Activated gamma-delta T cell (primary cell): ENCODE results near the gene FGFR4.

ENCODE experiments used
- DNase-seq: peaks from one replicate; lab custom pipeline; 2025; lab: John Stamatoyannopoulos, UW

FGFR4 gene

DNA sequence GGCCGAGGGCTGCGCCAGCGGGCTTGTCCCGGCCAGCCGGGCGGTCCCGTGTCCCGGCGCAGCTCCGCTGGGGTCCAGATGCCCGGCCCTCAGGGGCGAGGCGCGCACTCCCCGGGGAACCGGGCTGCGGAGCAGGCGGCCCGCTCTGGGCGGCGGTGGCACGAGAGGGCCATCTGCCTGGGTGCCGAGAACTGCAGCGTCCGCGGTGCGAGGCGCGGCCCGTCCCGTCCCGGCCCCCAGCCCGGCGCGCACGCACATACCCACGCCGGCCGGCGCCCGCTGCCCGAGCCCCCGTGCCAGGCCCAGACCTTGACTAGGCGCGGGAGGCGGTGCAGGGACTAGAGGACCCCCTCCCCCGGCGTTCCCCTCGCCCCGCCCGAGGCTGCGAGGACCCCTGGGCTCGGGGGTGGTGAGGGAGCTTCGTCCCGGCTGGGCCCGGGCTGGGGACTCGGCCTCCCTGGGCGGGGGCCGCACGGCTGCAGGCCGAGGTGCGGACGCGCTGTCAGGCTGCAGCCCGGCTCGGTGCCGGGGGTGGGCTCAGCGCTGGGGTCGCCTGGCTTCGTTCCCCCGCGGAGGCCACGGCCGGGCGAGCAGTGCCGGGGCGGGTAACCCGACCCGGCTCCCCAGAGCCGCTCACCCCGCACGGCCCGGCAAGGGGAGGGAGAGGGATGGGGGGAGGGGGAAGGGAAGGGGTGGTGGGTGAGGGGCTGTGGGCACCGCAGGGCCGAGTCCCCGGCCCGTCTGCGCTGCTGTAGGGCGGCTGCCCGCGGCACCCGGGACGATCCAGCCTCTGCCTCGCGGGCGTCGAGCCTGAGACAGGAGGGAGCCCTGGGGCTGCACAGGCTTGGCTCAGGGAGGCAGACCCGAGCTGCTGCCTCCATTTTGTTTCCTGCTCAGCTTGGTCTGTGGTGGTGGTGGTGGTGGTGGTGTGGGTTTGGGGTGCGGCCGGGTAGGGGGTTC is 45.7 kb downstream of the FGFR4 start:
- no peak for DNase-seq

DNA sequence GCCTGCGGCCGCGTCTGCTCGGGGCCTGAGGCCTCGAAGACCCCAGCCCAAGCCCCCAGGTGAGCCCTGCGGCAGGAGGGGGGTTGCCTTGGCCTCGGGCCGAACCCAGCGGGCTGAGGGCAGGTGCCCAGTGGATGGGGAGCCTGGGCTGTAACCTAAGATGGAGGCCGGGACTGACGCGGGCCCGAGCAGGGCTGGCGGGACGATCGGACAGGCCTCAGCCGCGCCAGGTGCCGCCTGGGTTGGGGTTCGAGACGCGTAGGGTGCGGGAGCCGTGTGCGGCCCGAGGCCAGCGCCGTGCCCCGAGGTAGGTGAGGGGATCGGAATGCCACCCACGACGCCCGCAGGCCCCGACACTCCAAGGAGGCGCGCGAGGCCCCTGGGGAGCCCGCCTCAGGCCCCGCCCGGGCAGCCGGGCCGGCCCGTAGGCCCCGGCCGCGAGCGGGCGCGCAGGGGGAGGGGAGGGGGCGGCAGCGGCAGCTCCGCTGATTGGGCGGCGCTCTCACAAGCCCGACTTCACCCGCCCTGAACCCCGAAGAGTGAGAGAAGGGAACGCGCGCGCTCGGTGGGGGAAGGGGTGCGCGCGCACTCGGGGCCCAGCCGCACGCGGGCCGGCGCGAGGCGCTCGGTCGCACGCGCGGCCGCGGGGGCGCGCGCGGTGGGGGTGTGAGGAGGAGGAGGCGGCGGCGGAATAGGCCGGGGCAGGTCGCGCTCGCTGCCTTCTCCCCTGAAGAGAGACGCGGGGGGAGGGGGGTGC is 46.6 kb downstream of the FGFR4 start, which contains the start of gene NSD1:
NSD1 (plus strand) TSS at position 678 of the 757 bp plus-strand sequence. CDS start 1,331 bp downstream, outside the sequence.
- peak; percentile 83 for DNase-seq

DNA sequence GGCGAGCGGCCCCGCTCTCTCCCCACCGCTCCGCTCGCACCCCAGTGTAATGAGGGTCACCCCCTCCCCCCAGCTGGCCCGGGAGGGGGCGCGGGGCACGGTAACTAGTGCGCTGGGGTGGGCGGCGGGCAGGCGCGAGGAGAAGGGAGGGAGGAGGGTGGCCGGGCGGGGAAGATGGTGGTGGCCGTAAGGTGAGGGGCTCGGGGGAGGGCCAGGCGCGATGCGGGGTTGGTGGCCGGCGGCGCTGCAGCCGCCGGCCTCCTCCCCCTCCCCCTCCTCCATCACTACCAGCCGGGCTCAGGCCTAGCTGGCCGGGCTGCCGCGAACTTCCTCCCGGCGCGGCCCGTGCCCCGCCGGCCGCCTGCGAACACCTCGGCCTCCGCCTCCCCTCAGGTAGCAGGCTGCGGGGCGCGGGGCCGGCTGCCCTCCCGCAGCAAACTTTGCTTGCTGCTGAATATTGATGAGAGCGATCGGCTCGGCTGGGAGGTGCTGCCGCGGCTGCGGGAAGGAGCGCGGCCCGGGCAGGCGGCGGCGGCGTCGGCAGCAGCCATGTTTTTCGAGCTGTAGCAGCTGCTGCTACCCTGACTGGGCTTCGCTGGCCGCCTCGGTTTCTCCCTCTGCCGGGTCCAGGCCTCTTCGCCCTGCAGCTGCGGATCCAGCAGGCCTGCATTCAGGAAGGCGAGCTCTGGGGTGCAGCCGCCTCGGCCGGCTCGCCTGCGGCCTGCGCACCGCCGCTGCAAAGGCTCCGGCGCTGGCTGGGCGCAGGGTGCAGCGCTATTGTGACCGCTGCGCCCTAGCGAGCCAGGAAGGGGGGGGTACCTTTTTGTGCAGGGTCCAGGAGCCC is 47.4 kb downstream of the FGFR4 start:
- peak; percentile 44 for DNase-seq

DNA sequence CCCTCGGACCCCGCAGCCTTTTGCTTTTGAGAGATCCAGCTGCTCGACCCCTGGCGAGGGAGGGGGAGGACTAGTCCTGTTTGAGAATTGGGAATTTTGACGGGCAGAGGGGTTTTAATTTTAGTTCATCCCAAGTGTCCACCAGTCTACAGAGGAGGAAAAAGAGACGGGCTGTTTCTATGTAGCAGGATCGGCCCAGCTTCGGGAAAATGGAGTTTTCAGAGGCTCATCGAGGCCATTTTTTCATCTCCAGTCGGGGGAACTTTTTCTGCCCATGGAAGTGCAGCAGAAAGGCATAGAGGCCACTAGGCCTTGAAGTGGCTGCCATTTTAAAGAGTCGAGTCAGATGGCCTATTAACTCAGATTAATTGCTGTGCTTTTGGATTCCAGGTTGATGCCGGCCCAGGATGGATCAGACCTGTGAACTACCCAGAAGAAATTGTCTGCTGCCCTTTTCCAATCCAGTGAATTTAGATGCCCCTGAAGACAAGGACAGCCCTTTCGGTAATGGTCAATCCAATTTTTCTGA is 48.0 kb downstream of the FGFR4 start:
- no peak for DNase-seq

- no peak for DNase-seq
Measured at GRCh38 chr5:177140312-177140711, 53.6 kb downstream of the FGFR4 start.

- DNase-seq, result no peak
Measured at GRCh38 chr5:177141496-177141895, 54.8 kb downstream of the FGFR4 start.

DNA sequence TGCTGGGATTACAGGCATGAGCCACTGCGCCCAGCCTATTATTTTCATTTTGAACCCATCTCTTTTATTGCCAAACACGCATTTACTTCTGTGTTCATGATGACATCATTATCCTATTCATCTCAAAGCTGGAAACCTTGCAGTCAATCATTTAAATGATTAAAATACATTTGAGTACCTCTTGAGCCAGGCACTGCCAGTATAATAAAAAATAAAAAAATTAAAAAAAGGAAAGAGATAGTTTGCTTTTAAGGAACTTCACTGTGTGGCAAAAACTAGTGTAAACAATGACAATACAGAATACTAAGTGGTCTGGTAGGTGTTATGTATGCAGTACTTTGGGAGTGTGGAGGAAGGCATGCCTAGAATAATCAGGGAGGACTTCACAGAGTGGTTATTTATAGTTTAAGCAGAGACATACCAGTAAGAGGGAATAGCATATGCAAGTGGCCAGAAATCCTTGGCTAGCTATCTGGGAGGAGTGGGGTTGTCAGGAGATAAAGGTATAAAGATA is 55.4 kb downstream of the FGFR4 start:
- DNase-seq, result no peak

DNA sequence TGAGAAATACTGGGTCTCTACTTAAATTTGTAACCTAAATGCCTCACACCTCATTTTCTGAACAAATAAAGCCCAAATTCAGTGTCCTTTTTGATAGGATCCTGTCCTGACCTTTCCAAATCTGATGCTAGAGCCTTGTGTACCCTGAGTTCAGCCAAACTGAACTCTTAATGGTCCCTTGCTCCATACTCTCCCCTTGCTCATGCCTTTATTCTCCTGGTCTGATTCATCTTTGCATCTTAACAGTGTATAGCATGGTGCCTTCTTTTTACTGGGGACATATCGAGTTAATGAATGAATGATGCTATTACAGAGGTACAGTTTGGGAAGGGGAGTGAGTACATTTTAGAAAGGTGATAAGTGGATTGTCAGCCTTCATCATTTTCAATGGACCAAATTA is 56.1 kb downstream of the FGFR4 start:
- no peak for DNase-seq

GRCh38 chr5:177146891-177147638 is 60.4 kb downstream of the FGFR4 start:
- DNase-seq, result no peak
